B cell (primary cell): ENCODE data around the gene CLDND2. TPM values are rescaled to one million over a fixed set of nuclear protein-coding genes. Genes with fewer than 3 reads are reported as not detected.

Experiments used
- ATAC-seq: fragments of 200-7000 bp; cut with Tn5 transposase; one replicate; pipeline ENCODE4 v1.10.0; 2021; ENCODE audit warnings: low read depth, mild to moderate bottlenecking, moderate number of reproducible peaks, moderate library complexity
- CTCF ChIA-PET: fragments of 350-600 bp; sonication (Branson Sonifier 250); formaldehyde crosslinking; loops from one replicate; lab custom pipeline; 2021; ENCODE audit warnings: antibody characterized with exemption, inconsistent platforms; lab: Charles Lee
- POLR2A ChIA-PET: fragments of 350-600 bp; sonication (Branson Sonifier 250); formaldehyde crosslinking; loops from one replicate; lab custom pipeline; 2021; ENCODE audit warnings: antibody characterized with exemption; lab: Charles Lee
- DNase-seq: peaks from one replicate; pipeline ENCODE4 v3.0.0; 2013
- H2AFZ ChIP-seq: 2 replicates; pipeline ENCODE4 v1.6.1; 2012; ENCODE audit warnings: mild to moderate bottlenecking, low read depth, low read length; ENCODE audit not compliant: insufficient read depth, poor library complexity, severe bottlenecking
- H3K27ac ChIP-seq, 2 donors: 1 replicate in 1 of 2; 2 replicates in 1 of 2; pipeline ENCODE4 v1.5.1; 2012 to 2013; ENCODE audit warnings: low read length in 2 of 2, mild to moderate bottlenecking in 2 of 2, moderate library complexity in 1 of 2
- H3K27me3 ChIP-seq, 4 experiments: fragments of 200-600 bp in 1 of 4; sonication (generic) in 1 of 4; replicated peaks in 1 of 4; 1 replicate in 2 of 4; 2 replicates in 2 of 4; pipeline versions ENCODE4 v1.6.1 to v1.7.0; 2013 to 2016; ENCODE audit warnings: low read length in 3 of 4, mild to moderate bottlenecking in 2 of 4, mixed read lengths in 1 of 4, moderate library complexity in 1 of 4; ENCODE audit not compliant: insufficient read depth in 4 of 4, control insufficient read depth in 3 of 4; ENCODE audit errors: control extremely low read depth in 1 of 4
- H3K36me3 ChIP-seq, 2 experiments: replicated peaks in 1 of 2; 1 replicate in 1 of 2; 2 replicates in 1 of 2; pipeline versions ENCODE4 v1.6.1 to v1.7.1; 2013; ENCODE audit warnings: low read length in 1 of 2; ENCODE audit not compliant: insufficient read depth in 2 of 2, control insufficient read depth in 1 of 2; ENCODE audit errors: control extremely low read depth in 1 of 2, extremely low read depth in 1 of 2
- H3K4me1 ChIP-seq, 2 donors: fragments of 200-600 bp in 1 of 2; sonication (generic) in 1 of 2; 1 replicate in 1 of 2; 2 replicates in 1 of 2; pipeline versions ENCODE4 v1.5.1 to v1.6.1; 2013 to 2017; ENCODE audit warnings: low read length in 2 of 2; ENCODE audit not compliant: control insufficient read depth in 2 of 2, insufficient read depth in 2 of 2
- H3K4me2 ChIP-seq: replicated peaks from 2 replicates; pipeline ENCODE3; 2012; ENCODE audit warnings: mild to moderate bottlenecking, low read depth, low read length; ENCODE audit not compliant: poor library complexity, severe bottlenecking
- H3K4me3 ChIP-seq, 5 experiments: fragments of 200-600 bp in 1 of 5; sonication (generic) in 1 of 5; 1 replicate in 3 of 5; 2 replicates in 2 of 5; pipeline versions ENCODE4 v1.5.1 to v1.7.0; 2011 to 2016; ENCODE audit warnings: low read length in 4 of 5, mild to moderate bottlenecking in 4 of 5, low read depth in 2 of 5, control low read depth in 1 of 5, moderate library complexity in 1 of 5; ENCODE audit not compliant: insufficient read depth in 1 of 5; ENCODE audit errors: control extremely low read depth in 1 of 5, extremely low read depth in 1 of 5
- H3K79me2 ChIP-seq: fragments of 200-600 bp; sonication (generic); one replicate; pipeline ENCODE4 v1.6.0; 2016; ENCODE audit warnings: low read length; ENCODE audit not compliant: control insufficient read depth, insufficient read depth
- H3K9ac ChIP-seq: fragments of 200-600 bp; sonication (generic); 2 replicates; pipeline ENCODE4 v1.6.1; 2017; ENCODE audit warnings: mild to moderate bottlenecking, low read length, moderate library complexity
- H3K9me3 ChIP-seq, 3 donors: one replicate each; pipeline versions ENCODE4 v1.6.1 to v1.7.1; 2013; ENCODE audit warnings: low read length in 2 of 3; ENCODE audit not compliant: control insufficient read depth in 2 of 3, insufficient read depth in 1 of 3; ENCODE audit errors: control extremely low read depth in 1 of 3
- H4K20me1 ChIP-seq: 2 replicates; pipeline ENCODE4 v1.6.0; 2012; ENCODE audit warnings: mild to moderate bottlenecking, low read length; ENCODE audit not compliant: insufficient read depth, control insufficient read depth, poor library complexity, severe bottlenecking
- H3K27ac Mint-ChIP-seq: one replicate; pipeline ENCODE4 v1.8.0; 2021; ENCODE audit warnings: mixed read lengths
- H3K27me3 Mint-ChIP-seq: one replicate; pipeline ENCODE4 v1.8.0; 2021; ENCODE audit warnings: mixed read lengths
- H3K4me1 Mint-ChIP-seq: one replicate; pipeline ENCODE4 v1.8.0; 2021; ENCODE audit warnings: mixed read lengths
- H3K4me3 Mint-ChIP-seq: one replicate; pipeline ENCODE4 v1.8.0; 2021; ENCODE audit warnings: mixed read lengths
- H3K9me3 Mint-ChIP-seq: one replicate; pipeline ENCODE4 v1.8.0; 2022; ENCODE audit warnings: mixed read lengths; ENCODE audit not compliant: insufficient read depth
- EZH2 ChIP-seq: IDR thresholded peaks from 2 replicates; pipeline ENCODE4 v1.6.1; 2012; ENCODE audit warnings: borderline replicate concordance, low read depth, mild to moderate bottlenecking, moderate library complexity, low read length; ENCODE audit not compliant: insufficient read depth, poor library complexity, severe bottlenecking
- whole genome bisulfite sequencing: methylation state at CpG from one replicate; pipeline ENCODE4 v1.1.5; 2013; ENCODE audit warnings: missing lambda C conversion rate; ENCODE audit not compliant: insufficient coverage; 5-methylcytosine and 5-hydroxymethylcytosine counted together
- intact Hi-C: fragments of 100-400 bp; cut with micrococcal nuclease; formaldehyde crosslinking; loops from one replicate; pipeline ENCODE4 v1.10.0; 2022
- polyA plus RNA-seq: library from polyadenylated mRNA; depleted of rRNA; stranded (reverse); fragments of >200 nt; gene quantifications from 2 replicates; pipeline ENCODE4 v1.2.3, GENCODE V29; 2012
- total RNA-seq, 2 donors: library from RNA; stranded (reverse); fragments of 120-200 nt in 1 of 2; gene quantifications; 1 replicate in 1 of 2; 2 replicates in 1 of 2; pipeline versions ENCODE4 v1.2.3 to v1.2.4, GENCODE V29; 2013 to 2022
- TF ChIP-seq, protein P1 (sequence below): fragments of 200-600 bp; IDR thresholded peaks from one replicate; pipeline ENCODE4 v1.8.0; 2022; ENCODE audit warnings: antibody characterized with exemption, mild to moderate bottlenecking

Gene CLDND2
- total and polyA plus RNA-seq, 2 donors (not counting 1 experiment from before 2014, with no cell fraction given): 1.9 TPM; not detected in 1

DNA sequence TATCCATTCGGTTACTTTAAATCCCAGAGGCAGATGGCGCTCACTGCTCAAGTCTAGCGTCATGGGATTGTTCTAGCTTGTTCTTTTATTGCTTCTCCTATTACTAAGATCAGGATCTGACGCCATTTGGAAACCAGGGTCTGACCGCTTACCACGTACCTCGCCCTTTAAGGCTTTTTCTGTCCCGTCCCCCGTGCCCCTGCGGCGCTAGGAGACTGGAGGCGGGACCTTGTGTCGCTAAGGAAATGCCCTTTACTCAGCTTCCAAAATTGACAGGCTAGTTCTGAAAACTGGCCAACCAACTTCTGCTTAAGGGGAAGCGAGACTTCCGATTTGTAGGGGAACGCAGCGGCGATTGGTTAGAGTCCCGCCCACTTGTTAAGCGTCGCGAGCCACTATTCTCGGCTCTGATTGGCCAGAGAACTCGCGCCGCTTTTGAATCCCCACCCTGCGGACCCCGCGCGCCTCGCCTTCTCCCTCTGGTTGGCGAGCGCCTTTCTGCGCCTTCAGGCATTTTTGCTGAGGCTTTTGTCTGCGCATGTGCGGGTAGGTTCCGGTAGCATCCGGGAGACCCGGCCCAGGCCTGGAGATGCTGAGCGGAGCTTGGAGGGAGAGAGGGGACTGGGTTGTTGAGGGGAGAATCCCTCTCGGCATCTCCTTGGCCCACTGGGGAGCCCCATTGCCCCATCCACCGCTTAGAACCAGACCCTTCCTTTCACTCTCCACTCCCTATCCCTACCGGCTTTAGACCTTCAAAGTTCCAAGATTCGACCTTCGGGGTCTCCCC lies 25.4 kb upstream of the CLDND2 start:
- Histone ChIP-seq H3K4me2 (peak overlapping the region; percentile 82), H2AFZ (peak overlapping the region; percentile 88), H3K36me3 (no peaks in the 10 kb centered on the region), H3K9me3 (peaks cover 0 to 5% (median 0%) of the 10 kb centered on the region in 3 donors), H3K4me1 (peaks cover 22 to 33% of the 10 kb centered on the region in 2 donors), H3K4me3 (peak overlapping the region; percentile 43 to 74 (median 62)), H3K9ac (peak overlapping the region; percentile 60), H4K20me1 (no peaks in the 10 kb centered on the region), H3K27me3 (peaks cover 0 to 4% (median 0%) of the 10 kb centered on the region in 4 experiments), H3K79me2 (no peaks in the 10 kb centered on the region), H3K27ac (peak overlapping the region; percentile 63 to 73)
- WGBS: 4% methylated on average over 37 of the region's 45 CpGs
- no peaks in the 10 kb centered on the region for H3K27me3 Mint-ChIP-seq
- POLR2A ChIA-PET: interaction anchor here (0.7 to 2.9 kb wide), 6 partner anchors 16 to 177 kb away, joined by 3 to 13 read pairs (median 7); partner anchors contain the start of genes SIGLEC10 and ZNF175
- H3K27ac Mint-ChIP-seq: peak overlapping the region; percentile 78
- CTCF ChIA-PET: interaction anchor here (0.6 to 9.2 kb wide), 12 partner anchors 14 to 120 kb away, joined by 3 to 98 read pairs (median 4); partner anchors contain the start of genes ETFB, SIGLEC10 and VSIG10L
- H3K4me3 Mint-ChIP-seq: peak overlapping the region; percentile 85
- intact Hi-C loops: loop anchor here (1.0 to 2.0 kb wide), 6 partner anchors 23 to 79 kb away; partner anchors contain the start of gene SIGLEC10
- peak; percentile 95 for DNase-seq
- H3K4me1 Mint-ChIP-seq: peaks cover 30% of the 10 kb centered on the region
- peak; percentile 92 for ATAC-seq
- no peaks in the 10 kb centered on the region for H3K9me3 Mint-ChIP-seq
- TF ChIP-seq, protein P1, sequence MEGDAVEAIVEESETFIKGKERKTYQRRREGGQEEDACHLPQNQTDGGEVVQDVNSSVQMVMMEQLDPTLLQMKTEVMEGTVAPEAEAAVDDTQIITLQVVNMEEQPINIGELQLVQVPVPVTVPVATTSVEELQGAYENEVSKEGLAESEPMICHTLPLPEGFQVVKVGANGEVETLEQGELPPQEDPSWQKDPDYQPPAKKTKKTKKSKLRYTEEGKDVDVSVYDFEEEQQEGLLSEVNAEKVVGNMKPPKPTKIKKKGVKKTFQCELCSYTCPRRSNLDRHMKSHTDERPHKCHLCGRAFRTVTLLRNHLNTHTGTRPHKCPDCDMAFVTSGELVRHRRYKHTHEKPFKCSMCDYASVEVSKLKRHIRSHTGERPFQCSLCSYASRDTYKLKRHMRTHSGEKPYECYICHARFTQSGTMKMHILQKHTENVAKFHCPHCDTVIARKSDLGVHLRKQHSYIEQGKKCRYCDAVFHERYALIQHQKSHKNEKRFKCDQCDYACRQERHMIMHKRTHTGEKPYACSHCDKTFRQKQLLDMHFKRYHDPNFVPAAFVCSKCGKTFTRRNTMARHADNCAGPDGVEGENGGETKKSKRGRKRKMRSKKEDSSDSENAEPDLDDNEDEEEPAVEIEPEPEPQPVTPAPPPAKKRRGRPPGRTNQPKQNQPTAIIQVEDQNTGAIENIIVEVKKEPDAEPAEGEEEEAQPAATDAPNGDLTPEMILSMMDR: peak; percentile 13
- TF ChIP-seq EZH2: no peak

DNA sequence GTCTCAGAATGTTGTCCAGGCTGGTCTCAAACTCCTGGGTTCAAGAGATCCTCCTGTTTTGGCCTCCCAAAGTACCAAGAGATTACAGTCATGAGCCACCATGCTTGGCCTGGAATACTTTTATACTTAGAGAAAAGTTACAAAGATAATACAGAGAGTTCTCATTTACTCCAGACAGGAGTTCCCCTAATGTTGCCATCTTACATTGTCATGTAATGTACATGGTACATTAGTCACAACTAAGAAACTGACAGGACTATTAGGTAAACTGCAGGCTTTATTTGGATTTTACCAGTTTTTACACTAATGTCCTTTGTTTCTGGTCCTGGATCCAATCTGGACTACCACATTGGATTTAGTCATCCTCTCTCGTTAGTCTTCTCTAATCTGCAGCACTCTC lies 23.9 kb upstream of the CLDND2 start:
- Histone ChIP-seq H2AFZ (no peak overlapping the region), H3K4me2 (no peak overlapping the region), H4K20me1 (no peaks in the 10 kb centered on the region), H3K27me3 (peaks cover 0 to 4% (median 0%) of the 10 kb centered on the region in 4 experiments), H3K4me1 (peaks cover 22 to 33% of the 10 kb centered on the region in 2 donors), H3K4me3 (no peak overlapping the region), H3K9me3 (peaks cover 0 to 5% (median 0%) of the 10 kb centered on the region in 3 donors), H3K36me3 (no peaks in the 10 kb centered on the region), H3K79me2 (no peaks in the 10 kb centered on the region), H3K9ac (no peak overlapping the region), H3K27ac (no peak overlapping the region)
- H3K9me3 Mint-ChIP-seq: no peaks in the 10 kb centered on the region
- H3K4me1 Mint-ChIP-seq: peaks cover 30% of the 10 kb centered on the region
- no CpG with 5 or more reads among the region's 1 CpG for WGBS
- ATAC-seq (no peak), DNase-seq (no peak)
- POLR2A ChIA-PET: no interaction called here
- no peak overlapping the region for H3K27ac Mint-ChIP-seq
- no peak for TF ChIP-seq EZH2
- TF ChIP-seq, protein P1: no peak
- CTCF ChIA-PET: interaction anchor here (1.2 to 1.4 kb wide), 2 partner anchors 25 to 267 kb away, joined by 3 to 4 read pairs; no protein-coding TSS in a partner anchor
- H3K27me3 Mint-ChIP-seq: no peaks in the 10 kb centered on the region
- peak overlapping the region; percentile 52 for H3K4me3 Mint-ChIP-seq
- intact Hi-C loops: no loop called here
